ENCODE measurements around the gene QRICH1.
"Not testable (repeated sequence)": the region's sequence is repeated elsewhere in the genome, so short reads cannot be mapped to it uniquely, and the experiment has no call there.

The QRICH1 gene

DNA sequence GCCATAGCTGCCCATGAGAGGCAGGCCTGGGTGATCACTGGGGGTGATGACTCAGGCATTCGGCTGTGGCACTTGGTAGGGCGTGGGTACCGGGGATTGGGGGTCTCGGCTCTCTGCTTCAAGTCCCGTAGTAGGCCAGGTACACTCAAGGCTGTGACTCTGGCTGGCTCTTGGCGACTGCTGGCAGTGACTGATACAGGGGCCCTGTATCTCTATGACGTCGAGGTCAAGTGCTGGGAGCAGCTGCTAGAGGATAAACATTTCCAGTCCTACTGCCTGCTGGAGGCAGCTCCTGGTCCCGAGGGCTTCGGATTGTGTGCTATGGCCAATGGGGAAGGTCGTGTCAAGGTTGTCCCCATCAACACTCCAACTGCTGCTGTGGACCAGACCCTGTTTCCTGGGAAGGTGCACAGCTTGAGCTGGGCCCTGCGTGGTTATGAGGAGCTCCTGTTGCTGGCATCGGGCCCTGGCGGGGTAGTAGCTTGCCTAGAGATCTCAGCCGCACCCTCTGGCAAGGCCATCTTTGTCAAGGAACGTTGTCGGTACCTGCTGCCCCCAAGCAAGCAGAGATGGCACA lies 81.3 kb downstream of the QRICH1 start:
- Histone ChIP-seq H2BK120ac (ENCODE audit: low read depth, low read length) (no peak overlapping the region), H2AK5ac (ENCODE audit: low read length, severe bottlenecking) (no peak overlapping the region), H3K14ac (ENCODE audit: low read length in 2 of 2) (no peak overlapping the region), H3K9me3 (ENCODE audit: control insufficient read depth, low read length) (no peaks in the 10 kb centered on the region), H3K36me3 (ENCODE audit: control insufficient read depth in 1 of 2, insufficient read depth in 2 of 2, low read depth in 1 of 2, low read length in 2 of 2) (peaks cover 61 to 64% of the 10 kb centered on the region in 2 experiments), H3K27me3 (ENCODE audit: control insufficient read depth in 1 of 2, insufficient read depth in 1 of 2, low read length in 2 of 2) (no peaks in the 10 kb centered on the region), H2AFZ (ENCODE audit: low read depth, low read length) (no peak overlapping the region), H3K23ac (ENCODE audit: low read length in 2 of 2) (no peak overlapping the region), H4K91ac (ENCODE audit: low read length) (no peak overlapping the region), H4K8ac (ENCODE audit: low read length) (no peak overlapping the region), H3K18ac (ENCODE audit: low read depth in 1 of 2, low read length in 2 of 2) (no peak overlapping the region), H3K79me1 (replicated peaks; ENCODE audit: low read length, poor library complexity, severe bottlenecking) (peaks cover 14% of the 10 kb centered on the region), H2BK15ac (ENCODE audit: low read depth, poor library complexity, severe bottlenecking) (no peak overlapping the region), H2BK5ac (ENCODE audit: low read depth, low read length, poor library complexity, severe bottlenecking) (no peak overlapping the region), H3K9ac (ENCODE audit: low read length) (no peak overlapping the region), H3K4ac (ENCODE audit: low read depth in 1 of 2, low read length in 2 of 2) (no peak overlapping the region), H2BK12ac (ENCODE audit: low read length in 2 of 2) (no peak overlapping the region), H3K4me3 (ENCODE audit: insufficient read depth in 1 of 2, low read depth in 1 of 2, low read length in 2 of 2) (no peak overlapping the region), H3K4me2 (ENCODE audit: low read length, poor library complexity, severe bottlenecking) (no peak overlapping the region), H3K4me1 (ENCODE audit: control insufficient read depth, insufficient read depth, low read depth, low read length) (peaks cover 42% of the 10 kb centered on the region), H3K27ac (ENCODE audit: low read length, poor library complexity, severe bottlenecking) (no peak overlapping the region)
- peak; percentile 44 for DNase-seq
- 90% methylated on average over 17 of the region's 17 CpGs for WGBS

DNA sequence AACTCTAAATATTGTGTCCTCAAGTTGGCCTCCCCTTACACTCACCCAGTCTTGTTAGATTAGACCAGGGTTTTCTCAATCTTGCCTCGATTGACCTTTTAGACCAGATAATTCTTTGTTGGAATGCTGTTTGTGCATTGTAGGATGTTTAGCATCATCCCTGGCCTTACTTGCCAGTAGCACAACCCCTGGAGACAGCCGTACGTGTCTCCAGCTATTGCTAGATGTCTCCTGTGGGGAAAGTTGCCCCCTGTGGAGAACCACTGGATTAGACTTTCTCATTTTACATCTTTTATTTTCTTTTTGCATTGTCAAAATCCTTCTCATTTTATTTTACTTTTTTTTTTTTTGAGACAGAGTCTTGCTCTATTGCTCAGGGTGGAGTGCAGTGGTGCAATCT lies 84.5 kb downstream of the QRICH1 start:
- Histone ChIP-seq H2AFZ (ENCODE audit: low read depth, low read length) (no peak overlapping the region), H3K4me2 (ENCODE audit: low read length, poor library complexity, severe bottlenecking) (no peak overlapping the region), H2BK15ac (ENCODE audit: low read depth, poor library complexity, severe bottlenecking) (no peak overlapping the region), H3K9me3 (ENCODE audit: control insufficient read depth, low read length) (no peaks in the 10 kb centered on the region), H4K91ac (ENCODE audit: low read length) (no peak overlapping the region), H3K27me3 (ENCODE audit: control insufficient read depth in 1 of 2, insufficient read depth in 1 of 2, low read length in 2 of 2) (no peaks in the 10 kb centered on the region), H3K14ac (ENCODE audit: low read length in 2 of 2) (no peak overlapping the region), H4K8ac (ENCODE audit: low read length) (no peak overlapping the region), H3K36me3 (ENCODE audit: control insufficient read depth in 1 of 2, insufficient read depth in 2 of 2, low read depth in 1 of 2, low read length in 2 of 2) (peaks cover 33 to 36% of the 10 kb centered on the region in 2 experiments), H2BK120ac (ENCODE audit: low read depth, low read length) (no peak overlapping the region), H3K4ac (ENCODE audit: low read depth in 1 of 2, low read length in 2 of 2) (no peak overlapping the region), H3K23ac (ENCODE audit: low read length in 2 of 2) (no peak overlapping the region), H3K4me1 (ENCODE audit: control insufficient read depth, insufficient read depth, low read depth, low read length) (peaks cover 37% of the 10 kb centered on the region), H3K9ac (ENCODE audit: low read length) (no peak overlapping the region), H2BK5ac (ENCODE audit: low read depth, low read length, poor library complexity, severe bottlenecking) (no peak overlapping the region), H3K18ac (ENCODE audit: low read depth in 1 of 2, low read length in 2 of 2) (no peak overlapping the region), H2AK5ac (ENCODE audit: low read length, severe bottlenecking) (no peak overlapping the region), H3K4me3 (ENCODE audit: insufficient read depth in 1 of 2, low read depth in 1 of 2, low read length in 2 of 2) (no peak overlapping the region), H3K79me1 (replicated peaks; ENCODE audit: low read length, poor library complexity, severe bottlenecking) (peaks cover 9% of the 10 kb centered on the region), H2BK12ac (ENCODE audit: low read length in 2 of 2) (no peak overlapping the region), H3K27ac (ENCODE audit: low read length, poor library complexity, severe bottlenecking) (no peak overlapping the region)
- no peak for DNase-seq
- WGBS: 94% methylated on average over 3 of the region's 3 CpGs

DNA sequence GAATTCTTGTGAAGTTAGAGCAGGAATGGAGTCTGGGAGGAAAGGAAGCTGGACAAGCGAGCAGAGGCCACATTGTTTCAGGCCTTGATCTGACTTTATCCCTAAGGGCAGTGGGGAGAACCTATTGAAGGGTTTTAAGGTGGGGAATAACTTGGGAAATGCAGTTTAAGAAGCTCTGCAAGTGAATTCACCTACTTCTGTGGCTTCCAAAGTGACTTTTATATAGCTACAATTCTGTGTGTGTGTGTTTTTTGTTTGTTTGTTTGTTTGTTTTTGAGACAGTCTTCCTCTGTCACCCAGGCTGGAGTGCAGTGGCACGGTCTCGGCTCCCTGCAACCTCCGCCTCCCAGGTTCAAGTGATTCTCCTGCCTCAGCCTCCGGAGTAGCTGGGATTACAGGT lies 85.2 kb downstream of the QRICH1 start:
- not testable (repeated sequence) for H3K9me3 ChIP-seq (ENCODE audit: control insufficient read depth, low read length); H2BK5ac ChIP-seq (ENCODE audit: low read depth, low read length, poor library complexity, severe bottlenecking); H3K27me3 ChIP-seq (ENCODE audit: control insufficient read depth in 1 of 2, insufficient read depth in 1 of 2, low read length in 2 of 2); H2AK5ac ChIP-seq (ENCODE audit: low read length, severe bottlenecking); H4K8ac ChIP-seq (ENCODE audit: low read length); H3K18ac ChIP-seq (ENCODE audit: low read depth in 1 of 2, low read length in 2 of 2); DNase-seq; H4K91ac ChIP-seq (ENCODE audit: low read length); H3K23ac ChIP-seq (ENCODE audit: low read length in 2 of 2); H2BK12ac ChIP-seq (ENCODE audit: low read length in 2 of 2); H2BK120ac ChIP-seq (ENCODE audit: low read depth, low read length); H3K14ac ChIP-seq (ENCODE audit: low read length in 2 of 2); H3K79me1 ChIP-seq (replicated peaks; ENCODE audit: low read length, poor library complexity, severe bottlenecking); H2BK15ac ChIP-seq (ENCODE audit: low read depth, poor library complexity, severe bottlenecking); H2AFZ ChIP-seq (ENCODE audit: low read depth, low read length)
- peak overlapping the region; percentile 84 for H3K9ac ChIP-seq (ENCODE audit: low read length)
- peak overlapping the region; percentile 14 for H3K27ac ChIP-seq (ENCODE audit: low read length, poor library complexity, severe bottlenecking)
- H3K4me1 ChIP-seq (ENCODE audit: control insufficient read depth, insufficient read depth, low read depth, low read length): peaks cover 31% of the 10 kb centered on the region
- H3K4ac ChIP-seq (ENCODE audit: low read depth in 1 of 2, low read length in 2 of 2): peak overlapping the region in 1 of 2 experiments; percentile 47
- 96% methylated on average over 5 of the region's 5 CpGs for WGBS
- H3K36me3 ChIP-seq (ENCODE audit: control insufficient read depth in 1 of 2, insufficient read depth in 2 of 2, low read depth in 1 of 2, low read length in 2 of 2): peaks cover 26 to 28% of the 10 kb centered on the region in 2 experiments
- H3K4me3 ChIP-seq (ENCODE audit: insufficient read depth in 1 of 2, low read depth in 1 of 2, low read length in 2 of 2): peak overlapping the region in 1 of 2 experiments; percentile 87
- H3K4me2 ChIP-seq (ENCODE audit: low read length, poor library complexity, severe bottlenecking): peak overlapping the region; percentile 77

- Histone ChIP-seq H2BK12ac (ENCODE audit: low read length in 2 of 2) (peak overlapping the region in 1 of 2 experiments; percentile 85), H3K4me3 (ENCODE audit: insufficient read depth in 1 of 2, low read depth in 1 of 2, low read length in 2 of 2) (peak overlapping the region; percentile 68 to 87), H4K8ac (ENCODE audit: low read length) (peak overlapping the region; percentile 50), H3K9ac (ENCODE audit: low read length) (peak overlapping the region; percentile 96), H2AFZ (ENCODE audit: low read depth, low read length) (peak overlapping the region; percentile 42), H2BK120ac (ENCODE audit: low read depth, low read length) (peak overlapping the region; percentile 1), H3K9me3 (ENCODE audit: control insufficient read depth, low read length) (no peaks in the 10 kb centered on the region), H3K18ac (ENCODE audit: low read depth in 1 of 2, low read length in 2 of 2) (peak overlapping the region; percentile 29 to 99), H2BK15ac (ENCODE audit: low read depth, poor library complexity, severe bottlenecking) (no peak overlapping the region), H3K27me3 (ENCODE audit: control insufficient read depth in 1 of 2, insufficient read depth in 1 of 2, low read length in 2 of 2) (no peaks in the 10 kb centered on the region), H3K27ac (ENCODE audit: low read length, poor library complexity, severe bottlenecking) (peak overlapping the region; percentile 93), H3K4ac (ENCODE audit: low read depth in 1 of 2, low read length in 2 of 2) (peak overlapping the region; percentile 25 to 100), H3K4me1 (ENCODE audit: control insufficient read depth, insufficient read depth, low read depth, low read length) (peaks cover 25% of the 10 kb centered on the region), H3K36me3 (ENCODE audit: control insufficient read depth in 1 of 2, insufficient read depth in 2 of 2, low read depth in 1 of 2, low read length in 2 of 2) (peaks cover 19 to 25% of the 10 kb centered on the region in 2 experiments), H2BK5ac (ENCODE audit: low read depth, low read length, poor library complexity, severe bottlenecking) (peak overlapping the region; percentile 39), H2AK5ac (ENCODE audit: low read length, severe bottlenecking) (peak overlapping the region; percentile 13), H3K4me2 (ENCODE audit: low read length, poor library complexity, severe bottlenecking) (peak overlapping the region; percentile 77), H3K79me1 (replicated peaks; ENCODE audit: low read length, poor library complexity, severe bottlenecking) (peaks cover 8% of the 10 kb centered on the region), H3K14ac (ENCODE audit: low read length in 2 of 2) (peak overlapping the region in 1 of 2 experiments; percentile 96), H3K23ac (ENCODE audit: low read length in 2 of 2) (peak overlapping the region in 1 of 2 experiments; percentile 94), H4K91ac (ENCODE audit: low read length) (peak overlapping the region; percentile 87)
- DNase-seq: peak; percentile 89
- WGBS: 20% methylated on average over 40 of the region's 41 CpGs
Observed at GRCh38 chr3:49007771-49008528, 85.9 kb downstream of the QRICH1 start.

Measured in mesenchymal stem cell (in vitro differentiated cells and primary cell).